SU-DHL-6 (cell line): Measurements from ENCODE around the gene NUP153.

ENCODE experiments used
- EZH2phosphoT487 ChIP-seq: fragments of 200-600 bp; sonication (generic), shearing (Covaris generic); conservative IDR thresholded peaks from 2 replicates; pipeline ENCODE4 v1.6.1; 2018; ENCODE audit warnings: mild to moderate bottlenecking, antibody characterized with exemption, low read length, moderate library complexity, mixed read lengths
- TF ChIP-seq, protein P1 (sequence below): fragments of 200-600 bp; sonication (generic); IDR thresholded peaks from one replicate; pipeline ENCODE4 v1.5.1; 2017; ENCODE audit warnings: antibody characterized with exemption, mild to moderate bottlenecking, low read length, moderate library complexity; ENCODE audit not compliant: insufficient read depth, poor library complexity, severe bottlenecking

DNA sequence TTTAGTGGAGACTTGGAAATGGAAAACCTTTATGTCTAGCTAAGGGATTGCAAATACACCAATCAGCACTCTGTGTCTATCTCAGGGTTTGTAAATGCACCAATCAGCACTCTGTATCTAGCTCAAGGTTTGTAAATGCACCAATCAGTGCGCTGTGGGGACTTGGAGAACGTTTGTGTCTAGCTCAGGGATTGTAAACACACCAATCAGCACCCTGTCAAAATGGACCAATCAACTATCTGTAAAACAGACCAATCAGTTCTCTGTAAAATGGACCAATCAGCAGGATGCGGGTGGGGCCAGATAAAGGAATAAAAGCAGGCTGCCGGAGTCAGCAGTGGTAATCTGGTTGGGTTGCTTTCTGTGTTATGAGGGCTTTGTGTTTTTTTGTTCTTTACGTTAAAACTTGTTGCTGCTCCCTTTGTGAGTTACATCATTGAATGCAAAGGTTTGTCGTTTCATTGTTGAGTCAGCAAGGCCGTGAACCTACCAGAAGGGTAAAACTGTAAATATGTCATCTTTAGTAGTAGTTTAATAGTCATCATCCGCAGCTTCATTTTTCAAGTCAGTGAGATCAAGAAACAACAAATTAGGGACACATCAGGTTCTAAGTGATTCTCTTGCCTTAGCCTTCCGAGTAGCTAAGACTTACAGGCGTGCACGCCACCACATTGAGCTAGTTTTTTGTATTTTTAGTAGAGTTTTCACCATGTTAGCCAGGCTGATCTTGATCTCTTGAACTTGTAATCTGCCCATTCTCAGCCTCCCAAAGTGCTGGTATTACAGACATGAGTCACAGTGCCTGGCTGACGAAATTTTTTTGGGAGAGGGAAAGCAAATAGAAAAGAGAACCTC is 22.7 kb upstream of the NUP153 start:
- TF ChIP-seq, protein P1, sequence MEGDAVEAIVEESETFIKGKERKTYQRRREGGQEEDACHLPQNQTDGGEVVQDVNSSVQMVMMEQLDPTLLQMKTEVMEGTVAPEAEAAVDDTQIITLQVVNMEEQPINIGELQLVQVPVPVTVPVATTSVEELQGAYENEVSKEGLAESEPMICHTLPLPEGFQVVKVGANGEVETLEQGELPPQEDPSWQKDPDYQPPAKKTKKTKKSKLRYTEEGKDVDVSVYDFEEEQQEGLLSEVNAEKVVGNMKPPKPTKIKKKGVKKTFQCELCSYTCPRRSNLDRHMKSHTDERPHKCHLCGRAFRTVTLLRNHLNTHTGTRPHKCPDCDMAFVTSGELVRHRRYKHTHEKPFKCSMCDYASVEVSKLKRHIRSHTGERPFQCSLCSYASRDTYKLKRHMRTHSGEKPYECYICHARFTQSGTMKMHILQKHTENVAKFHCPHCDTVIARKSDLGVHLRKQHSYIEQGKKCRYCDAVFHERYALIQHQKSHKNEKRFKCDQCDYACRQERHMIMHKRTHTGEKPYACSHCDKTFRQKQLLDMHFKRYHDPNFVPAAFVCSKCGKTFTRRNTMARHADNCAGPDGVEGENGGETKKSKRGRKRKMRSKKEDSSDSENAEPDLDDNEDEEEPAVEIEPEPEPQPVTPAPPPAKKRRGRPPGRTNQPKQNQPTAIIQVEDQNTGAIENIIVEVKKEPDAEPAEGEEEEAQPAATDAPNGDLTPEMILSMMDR: no peak
- no peak for TF ChIP-seq EZH2phosphoT487
